ENCODE measurements around the gene ADCY3.

DNA sequence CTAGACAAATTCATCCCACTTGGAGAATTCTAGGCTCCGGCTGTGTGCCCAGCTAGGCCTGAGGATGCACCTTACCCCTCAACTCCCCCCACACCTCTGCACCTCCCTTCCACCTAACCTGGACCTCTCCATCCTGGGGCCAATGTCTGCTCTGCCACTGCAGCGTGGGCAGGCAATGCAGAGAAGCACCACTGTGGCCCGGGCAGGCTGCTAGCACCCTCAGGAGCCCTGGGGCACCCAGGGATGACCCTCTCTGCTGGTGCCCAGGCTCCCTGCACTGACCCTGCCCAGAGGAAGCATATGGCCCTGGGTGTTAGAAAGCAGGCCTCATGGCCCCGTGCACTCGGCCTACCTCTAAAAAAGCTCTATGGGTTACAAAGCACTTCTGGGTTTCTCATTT is 49.6 kb downstream of the ADCY3 start:
- TF ChIP-seq CTCF (conservative IDR thresholded peaks at IDR 0.05) (no peak), ZFX (IDR thresholded peaks at IDR 0.05) (no peak)

Measured in C4-2B (cell line).